KG1 (cell line): Measurements from ENCODE around the gene MGAT5B.
"Not testable (repeated sequence)": the region's sequence is repeated elsewhere in the genome, so short reads cannot be mapped to it uniquely, and the experiment has no call there.

Experiments
- DNase-seq: peaks from one replicate; lab custom pipeline; 2025; lab: John Stamatoyannopoulos, UW

The MGAT5B gene

GRCh38 chr17:76949913-76950695 lies 81.9 kb downstream of the MGAT5B start:
- DNase-seq = no peak

- DNase-seq = no peak
Observed at GRCh38 chr17:76951375-76951905, 83.2 kb downstream of the MGAT5B start.

- no peak for DNase-seq
Observed at GRCh38 chr17:76952402-76952801, 84.2 kb downstream of the MGAT5B start.

- DNase-seq = no peak
Observed at GRCh38 chr17:76953066-76953465, 84.9 kb downstream of the MGAT5B start.

- DNase-seq = no peak
Observed at GRCh38 chr17:76953946-76954345, 85.7 kb downstream of the MGAT5B start.

- no peak for DNase-seq
Observed at GRCh38 chr17:76955191-76955590, 87.0 kb downstream of the MGAT5B start.

GRCh38 chr17:76956846-76957540 lies 88.8 kb downstream of the MGAT5B start:
- no peak for DNase-seq

GRCh38 chr17:76957678-76958464 lies 89.7 kb downstream of the MGAT5B start:
- DNase-seq = no peak

GRCh38 chr17:76958974-76959373 lies 90.8 kb downstream of the MGAT5B start:
- no peak for DNase-seq

- no peak for DNase-seq
Observed at GRCh38 chr17:76961869-76962268, 93.7 kb downstream of the MGAT5B start.

- no peak for DNase-seq
Observed at GRCh38 chr17:76962858-76963257, 94.7 kb downstream of the MGAT5B start.

GRCh38 chr17:76966016-76966415 lies 97.8 kb downstream of the MGAT5B start:
- no peak for DNase-seq

GRCh38 chr17:76966486-76967181 lies 98.4 kb downstream of the MGAT5B start:
- no peak for DNase-seq

GRCh38 chr17:76967762-76968161 lies 99.6 kb downstream of the MGAT5B start:
- no peak for DNase-seq

- no peak for DNase-seq
Observed at GRCh38 chr17:76968707-76969597, 100.7 kb downstream of the MGAT5B start.

GRCh38 chr17:76969598-76970172 lies 101.5 kb downstream of the MGAT5B start:
- no peak for DNase-seq

GRCh38 chr17:76970228-76970627 lies 102.0 kb downstream of the MGAT5B start:
- not testable (repeated sequence) for DNase-seq

GRCh38 chr17:76972046-76972641 lies 103.9 kb downstream of the MGAT5B start:
- no peak for DNase-seq

- DNase-seq = no peak
Observed at GRCh38 chr17:76973040-76973439, 104.8 kb downstream of the MGAT5B start.

GRCh38 chr17:76974721-76975120 lies 106.5 kb downstream of the MGAT5B start:
- DNase-seq = no peak
